Activated naive CD8-positive, alpha-beta T cell treated with anti-CD3 and anti-CD28 coated beads for 36 hours (primary cell): ENCODE results near the gene PSAPL1. TPM values are rescaled to one million over a fixed set of nuclear protein-coding genes. Genes with fewer than 3 reads are reported as not detected.

Experiments used
- DNase-seq: peaks from one replicate; pipeline ENCODE4 v3.0.0; 2021
- H3K27ac Mint-ChIP-seq: one replicate; pipeline ENCODE4 v1.8.0; 2022; ENCODE audit warnings: mild to moderate bottlenecking, moderate library complexity, mixed read lengths
- H3K27me3 Mint-ChIP-seq: one replicate; pipeline ENCODE4 v1.8.0; 2022; ENCODE audit warnings: mild to moderate bottlenecking, mixed read lengths
- H3K36me3 Mint-ChIP-seq: one replicate; pipeline ENCODE4 v1.8.0; 2021; ENCODE audit warnings: mild to moderate bottlenecking, mixed read lengths
- H3K4me1 Mint-ChIP-seq: one replicate; pipeline ENCODE4 v1.8.0; 2021; ENCODE audit warnings: mixed read lengths
- H3K4me3 Mint-ChIP-seq: one replicate; pipeline ENCODE4 v1.8.0; 2022; ENCODE audit warnings: mild to moderate bottlenecking, moderate library complexity, mixed read lengths
- H3K9me3 Mint-ChIP-seq: one replicate; pipeline ENCODE4 v1.8.0; 2022; ENCODE audit warnings: mixed read lengths
- total RNA-seq, 2 experiments: library from RNA; stranded (reverse); gene quantifications; one replicate each; pipeline ENCODE4 v1.2.3, GENCODE V29; 2021

PSAPL1 gene
- total RNA-seq, 2 experiments from 2014 or later = not detected

DNA sequence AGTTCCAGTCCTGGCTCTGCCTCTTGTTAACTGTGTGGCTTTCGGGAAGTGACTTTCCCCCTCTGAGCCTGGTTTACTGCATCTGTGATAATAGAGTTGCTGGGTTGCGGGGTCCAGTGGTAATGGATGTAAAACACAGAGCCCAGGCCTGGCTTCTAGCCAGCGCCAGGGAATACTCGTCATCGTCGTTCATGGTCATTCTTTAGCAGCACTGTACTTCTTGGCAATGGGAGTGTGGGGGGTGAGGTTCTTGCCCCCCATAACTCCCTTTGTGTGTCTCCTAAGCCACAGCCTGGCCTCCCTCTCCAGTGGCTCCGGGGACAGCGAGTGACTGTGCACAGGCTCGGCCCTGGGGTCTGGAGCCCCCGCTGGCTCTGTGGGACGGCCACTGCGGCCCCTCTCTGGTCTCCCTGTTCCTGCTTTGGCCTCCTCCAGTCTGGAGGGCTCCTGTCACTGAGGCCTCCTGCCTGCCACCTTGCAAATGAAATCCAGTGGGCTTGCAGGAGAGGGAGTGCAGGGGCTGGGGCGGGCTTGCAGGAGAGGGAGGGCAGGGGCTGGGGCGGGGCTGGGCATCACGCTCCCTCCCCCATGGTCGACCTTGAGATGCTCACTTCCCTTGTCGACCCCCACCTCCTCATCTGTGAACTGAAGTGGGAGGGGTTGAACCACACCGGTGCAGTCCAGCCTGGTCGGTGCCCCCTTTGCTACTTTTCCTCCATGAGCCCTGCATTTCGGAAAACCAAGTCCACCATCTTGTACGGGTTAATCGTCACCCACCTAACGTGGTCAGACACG, 13.2 kb downstream of the PSAPL1 start:
- peaks cover 4% of the 10 kb centered on the region for H3K9me3 Mint-ChIP-seq
- H3K36me3 Mint-ChIP-seq = no peaks in the 10 kb centered on the region
- H3K27me3 Mint-ChIP-seq = no peaks in the 10 kb centered on the region
- H3K27ac Mint-ChIP-seq = no peak overlapping the region
- no peak overlapping the region for H3K4me3 Mint-ChIP-seq
- DNase-seq = no peak
- no peaks in the 10 kb centered on the region for H3K4me1 Mint-ChIP-seq

DNA sequence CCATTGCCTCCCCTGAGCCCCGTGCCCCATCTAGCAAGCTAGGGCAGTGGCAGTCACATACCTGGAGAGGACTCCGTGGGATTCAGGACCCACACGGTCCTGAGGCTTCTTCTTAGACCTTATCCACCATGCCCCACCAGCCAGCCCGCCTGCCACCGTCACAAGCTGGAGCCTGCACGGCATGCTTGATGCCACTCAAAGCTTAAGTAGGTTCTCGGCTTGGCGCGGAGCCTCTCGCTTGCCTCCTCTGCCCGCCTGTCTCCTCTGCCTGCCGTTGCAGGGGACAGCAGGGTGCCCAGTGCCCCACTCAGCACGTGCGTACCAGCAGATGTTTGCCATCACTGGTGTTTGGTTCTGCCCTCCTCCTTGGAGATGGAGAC, 14.1 kb downstream of the PSAPL1 start:
- Mint-ChIP-seq H3K9me3 (peaks cover 4% of the 10 kb centered on the region), H3K27ac (no peak overlapping the region), H3K27me3 (no peaks in the 10 kb centered on the region), H3K4me1 (no peaks in the 10 kb centered on the region), H3K36me3 (no peaks in the 10 kb centered on the region), H3K4me3 (no peak overlapping the region)
- DNase-seq = no peak

DNA sequence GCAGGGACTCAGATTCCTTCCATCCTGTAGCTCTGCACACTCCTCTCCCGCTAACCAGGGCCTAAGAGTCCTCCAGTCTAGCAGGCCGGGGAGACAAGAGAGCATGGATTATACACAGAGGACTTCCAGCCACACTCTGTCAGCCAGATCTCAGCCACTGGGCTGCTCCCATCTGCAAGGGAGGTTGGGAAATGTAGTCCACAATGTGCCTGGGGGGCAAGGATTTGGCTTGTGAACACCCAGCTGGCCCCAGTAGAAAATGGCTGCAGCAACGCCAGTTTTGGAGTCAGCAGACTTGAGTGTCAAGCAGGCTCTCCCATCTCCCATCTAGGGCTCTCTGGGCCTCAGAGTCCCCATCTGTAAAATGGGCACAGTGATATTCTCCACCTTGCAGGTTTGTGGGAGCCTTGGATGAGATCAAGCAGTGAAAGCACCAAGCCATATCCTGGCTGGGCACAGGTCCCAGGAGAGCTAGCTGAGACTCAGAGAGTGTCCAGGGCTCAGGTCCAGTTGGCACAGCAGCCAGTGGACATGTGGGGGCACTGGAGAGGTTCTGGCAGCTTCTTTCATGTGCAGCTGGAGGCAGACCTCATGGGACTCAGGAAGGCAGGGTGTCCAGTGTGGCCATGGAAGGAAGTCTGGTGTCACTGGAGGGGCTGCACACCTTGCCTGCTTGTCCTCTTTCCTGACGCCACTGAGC, 14.6 kb downstream of the PSAPL1 start:
- Mint-ChIP-seq H3K9me3 (peaks cover 4% of the 10 kb centered on the region), H3K4me1 (no peaks in the 10 kb centered on the region), H3K27ac (no peak overlapping the region), H3K4me3 (no peak overlapping the region), H3K36me3 (no peaks in the 10 kb centered on the region), H3K27me3 (no peaks in the 10 kb centered on the region)
- DNase-seq = no peak

DNA sequence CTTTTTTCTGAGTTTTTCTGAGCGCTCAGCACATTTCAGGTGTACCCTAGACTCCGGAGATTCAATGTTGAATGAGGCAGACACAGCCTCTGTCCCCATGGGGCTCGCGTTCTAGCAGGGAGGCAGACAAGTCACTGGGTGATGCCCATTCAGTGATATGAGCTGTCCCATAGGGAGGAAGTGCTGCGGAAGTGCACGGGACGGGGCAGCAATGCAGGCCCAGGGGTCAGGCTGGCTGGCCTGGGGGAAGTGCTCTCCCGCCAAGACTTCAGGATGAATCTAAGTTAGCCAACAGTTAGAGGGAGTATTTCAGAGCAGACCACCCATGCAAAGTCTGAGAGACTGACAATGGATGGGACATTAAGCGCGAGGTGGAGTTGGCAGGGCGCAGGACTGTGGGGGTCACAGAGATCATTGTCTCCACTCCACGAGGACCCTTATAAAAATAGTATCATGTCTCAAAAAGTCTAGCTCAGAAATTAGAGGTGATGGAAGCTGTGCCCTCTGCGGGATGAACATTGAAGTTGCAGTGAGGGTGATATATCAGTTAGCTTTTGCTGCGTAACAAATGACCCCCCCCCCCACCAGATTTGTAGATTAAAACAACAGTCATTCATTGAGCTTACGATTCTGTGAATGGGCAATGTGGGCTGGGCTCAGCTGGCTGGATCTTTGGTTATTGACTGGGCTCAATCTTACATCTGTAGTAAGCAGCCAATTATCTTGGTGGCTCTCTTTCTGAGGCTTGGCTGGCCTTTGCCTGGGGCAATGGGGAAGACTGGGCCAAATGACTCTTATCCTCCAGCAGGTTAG, 16.4 kb downstream of the PSAPL1 start:
- Mint-ChIP-seq H3K27me3 (peaks cover 11% of the 10 kb centered on the region), H3K4me3 (no peak overlapping the region), H3K9me3 (peaks cover 4% of the 10 kb centered on the region), H3K27ac (no peak overlapping the region), H3K4me1 (no peaks in the 10 kb centered on the region), H3K36me3 (no peaks in the 10 kb centered on the region)
- no peak for DNase-seq

DNA sequence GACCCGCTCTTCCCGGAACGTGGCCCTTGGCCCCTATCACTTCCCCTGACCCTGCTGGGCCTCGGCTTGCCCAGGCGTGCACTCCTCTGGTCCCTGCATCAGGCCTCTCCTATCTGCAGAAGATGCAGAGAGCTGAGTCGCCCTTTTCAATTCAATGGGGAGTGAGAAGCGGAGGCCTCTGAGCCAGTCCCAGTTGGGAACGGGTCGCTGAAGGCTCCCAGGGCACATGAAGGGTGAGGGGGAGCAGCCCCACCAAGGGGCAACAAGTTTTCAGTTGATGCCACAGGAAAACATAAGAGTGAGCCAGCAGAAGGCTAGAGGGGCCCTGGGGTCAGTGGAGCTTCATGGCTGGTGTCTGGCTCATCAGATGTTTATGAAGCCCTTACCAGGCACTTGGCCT, 17.1 kb downstream of the PSAPL1 start:
- Mint-ChIP-seq H3K36me3 (no peaks in the 10 kb centered on the region), H3K9me3 (peaks cover 4% of the 10 kb centered on the region), H3K27ac (no peak overlapping the region), H3K4me3 (no peak overlapping the region), H3K4me1 (no peaks in the 10 kb centered on the region), H3K27me3 (peaks cover 13% of the 10 kb centered on the region)
- no peak for DNase-seq

DNA sequence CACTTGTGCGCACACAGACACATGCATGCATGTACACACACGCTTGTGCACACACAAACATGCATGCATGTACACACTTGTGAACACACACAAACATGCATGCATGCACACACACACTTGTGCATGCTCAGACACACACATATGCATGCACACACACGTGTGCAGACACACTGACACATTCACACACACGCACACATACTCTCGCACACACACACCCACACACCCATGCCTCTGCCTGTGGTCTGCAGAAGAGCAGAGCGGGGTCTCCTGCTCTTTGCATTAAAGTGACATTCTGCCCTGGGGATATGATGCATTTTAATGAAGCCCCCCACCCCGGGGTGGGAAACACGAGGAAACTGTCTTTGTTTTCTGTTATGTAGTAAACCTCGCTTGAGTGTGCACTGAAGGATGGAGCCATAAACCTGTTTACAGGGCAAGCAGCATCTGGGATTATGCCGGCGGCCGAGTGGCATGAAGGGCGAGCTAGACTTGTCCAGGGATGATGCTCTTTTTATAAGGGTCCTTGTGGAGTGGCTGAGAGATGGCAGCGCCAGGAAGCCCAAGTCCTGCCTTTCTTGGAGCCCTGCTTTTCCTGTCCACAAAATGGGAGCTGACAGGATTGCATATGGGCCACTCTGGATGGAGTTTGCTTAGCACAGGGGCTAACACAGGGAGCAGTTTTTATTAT, 17.8 kb downstream of the PSAPL1 start:
- Mint-ChIP-seq H3K36me3 (no peaks in the 10 kb centered on the region), H3K4me1 (no peaks in the 10 kb centered on the region), H3K9me3 (peaks cover 4% of the 10 kb centered on the region), H3K4me3 (no peak overlapping the region), H3K27me3 (peaks cover 13% of the 10 kb centered on the region), H3K27ac (no peak overlapping the region)
- no peak for DNase-seq

DNA sequence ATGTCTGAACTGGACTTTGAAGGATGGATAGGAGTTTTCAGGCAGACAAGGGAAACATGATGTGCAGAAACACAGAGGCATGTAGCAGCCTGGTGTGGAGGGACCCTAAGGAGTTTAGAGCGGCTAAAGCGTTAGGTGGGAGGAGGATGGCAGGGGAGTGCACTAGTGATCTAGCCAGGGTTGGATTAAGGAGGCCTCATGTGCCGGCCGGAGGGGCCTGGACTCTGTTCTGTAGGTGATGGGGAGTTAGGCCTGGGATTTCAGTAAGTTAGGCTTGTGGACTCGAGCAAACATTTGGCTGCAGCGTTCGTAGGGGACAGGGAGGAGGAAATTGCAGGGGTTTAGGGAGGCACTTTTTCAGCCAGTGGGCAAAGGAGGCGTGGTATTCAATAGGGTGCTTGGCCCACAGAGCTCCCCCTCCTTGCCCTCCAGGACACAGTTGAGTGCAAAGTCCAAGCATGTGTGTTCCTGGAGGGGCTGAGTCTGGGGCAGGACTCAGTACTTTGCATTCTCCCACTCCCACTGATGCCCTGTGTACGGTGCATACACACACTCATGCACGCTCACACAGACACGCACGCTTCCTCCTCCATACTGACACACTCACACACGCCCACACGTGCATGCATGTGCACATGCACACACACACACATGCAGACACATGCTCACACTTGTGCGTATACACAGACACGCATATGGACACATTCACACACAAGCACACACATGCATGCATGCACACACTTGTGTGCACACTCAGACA, 18.6 kb downstream of the PSAPL1 start:
- peaks cover 17% of the 10 kb centered on the region for H3K27me3 Mint-ChIP-seq
- H3K4me3 Mint-ChIP-seq = no peak overlapping the region
- H3K4me1 Mint-ChIP-seq = no peaks in the 10 kb centered on the region
- H3K27ac Mint-ChIP-seq = no peak overlapping the region
- H3K9me3 Mint-ChIP-seq = peaks cover 4% of the 10 kb centered on the region
- no peaks in the 10 kb centered on the region for H3K36me3 Mint-ChIP-seq
- DNase-seq = no peak

DNA sequence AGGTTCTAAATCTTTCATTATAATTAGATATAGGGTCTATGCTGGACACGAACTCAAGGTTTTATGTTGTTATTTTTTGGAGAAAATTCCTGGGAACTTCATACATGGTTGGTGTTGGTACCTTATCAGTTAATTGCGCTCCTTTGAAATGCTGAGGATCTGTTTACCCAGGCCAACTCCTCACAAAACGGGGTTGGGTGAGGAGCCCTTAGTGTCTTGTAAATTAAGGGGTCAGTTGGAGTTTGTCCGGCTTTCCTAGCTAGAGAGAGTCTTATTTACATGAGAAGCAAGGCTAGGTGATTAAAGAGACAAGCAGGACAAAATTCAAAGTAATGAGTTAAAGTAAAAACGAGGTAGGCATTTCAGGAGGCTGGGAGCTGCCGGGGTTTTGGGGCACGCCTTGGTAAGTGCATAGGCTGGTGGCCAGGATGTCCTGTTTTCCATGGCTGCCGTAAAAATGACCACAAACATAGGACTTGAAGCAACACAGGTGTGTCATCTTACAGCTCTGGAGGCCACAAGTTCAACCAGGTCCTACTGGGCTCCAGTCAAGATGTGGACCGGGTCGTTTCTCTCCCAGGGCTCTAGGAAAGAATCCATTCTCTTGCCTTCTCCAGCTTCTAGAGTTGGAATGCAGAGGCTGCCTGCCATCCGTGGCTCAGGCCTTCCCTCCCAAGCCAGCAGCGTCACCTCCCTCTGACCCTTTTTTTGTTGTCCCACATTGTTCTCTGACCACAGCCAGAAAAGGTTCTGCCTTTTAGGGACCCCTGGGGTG, 19.8 kb downstream of the PSAPL1 start:
- Mint-ChIP-seq H3K4me1 (no peaks in the 10 kb centered on the region), H3K9me3 (peaks cover 6% of the 10 kb centered on the region), H3K27me3 (peaks cover 18% of the 10 kb centered on the region), H3K4me3 (no peak overlapping the region), H3K36me3 (no peaks in the 10 kb centered on the region), H3K27ac (no peak overlapping the region)
- no peak for DNase-seq

DNA sequence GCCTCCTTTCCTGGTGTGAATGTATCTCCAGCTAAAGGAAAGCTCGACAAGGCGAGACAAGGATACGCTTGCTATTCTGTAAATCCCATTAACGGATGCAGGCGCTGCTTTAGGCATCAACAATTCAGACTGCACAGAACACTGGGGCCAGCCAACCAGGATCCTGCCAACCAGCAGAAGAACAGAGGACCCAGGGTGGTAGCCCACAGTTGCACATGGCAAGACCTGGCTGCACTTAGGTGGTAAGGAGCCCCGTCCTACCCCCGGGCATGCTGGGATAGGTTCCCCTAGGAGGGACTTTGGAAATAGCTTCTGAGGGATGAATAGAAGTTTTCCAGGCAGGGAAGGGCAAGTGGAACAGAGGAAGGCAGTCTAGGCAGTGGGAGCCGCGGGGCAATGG, 20.7 kb downstream of the PSAPL1 start:
- H3K36me3 Mint-ChIP-seq = no peaks in the 10 kb centered on the region
- H3K4me3 Mint-ChIP-seq = no peak overlapping the region
- H3K27me3 Mint-ChIP-seq = peaks cover 18% of the 10 kb centered on the region
- no peak overlapping the region for H3K27ac Mint-ChIP-seq
- no peaks in the 10 kb centered on the region for H3K4me1 Mint-ChIP-seq
- H3K9me3 Mint-ChIP-seq = peaks cover 9% of the 10 kb centered on the region
- no peak for DNase-seq

DNA sequence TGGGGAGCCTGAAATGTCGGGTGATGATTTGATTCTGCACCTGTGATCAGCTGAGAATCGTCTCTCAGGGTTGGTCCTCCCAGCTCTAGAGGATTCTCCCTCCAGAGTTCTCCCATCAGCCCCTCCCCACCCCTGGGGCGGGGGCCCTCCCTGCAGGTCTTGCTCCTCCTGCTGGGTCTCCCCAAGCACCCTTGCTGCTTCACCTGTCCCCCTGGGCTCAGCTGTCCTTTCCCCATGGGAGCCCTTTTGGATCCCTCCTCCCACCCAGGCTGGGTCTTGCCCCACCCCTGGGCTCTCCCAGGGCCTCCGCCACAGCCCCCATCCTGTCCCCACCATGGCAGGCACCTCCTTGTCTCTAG, 22.2 kb downstream of the PSAPL1 start:
- DNase-seq = no peak
- Mint-ChIP-seq H3K4me3 (no peak overlapping the region), H3K9me3 (peaks cover 13% of the 10 kb centered on the region), H3K27ac (no peak overlapping the region), H3K4me1 (no peaks in the 10 kb centered on the region), H3K36me3 (peaks cover 2% of the 10 kb centered on the region), H3K27me3 (peaks cover 21% of the 10 kb centered on the region)

DNA sequence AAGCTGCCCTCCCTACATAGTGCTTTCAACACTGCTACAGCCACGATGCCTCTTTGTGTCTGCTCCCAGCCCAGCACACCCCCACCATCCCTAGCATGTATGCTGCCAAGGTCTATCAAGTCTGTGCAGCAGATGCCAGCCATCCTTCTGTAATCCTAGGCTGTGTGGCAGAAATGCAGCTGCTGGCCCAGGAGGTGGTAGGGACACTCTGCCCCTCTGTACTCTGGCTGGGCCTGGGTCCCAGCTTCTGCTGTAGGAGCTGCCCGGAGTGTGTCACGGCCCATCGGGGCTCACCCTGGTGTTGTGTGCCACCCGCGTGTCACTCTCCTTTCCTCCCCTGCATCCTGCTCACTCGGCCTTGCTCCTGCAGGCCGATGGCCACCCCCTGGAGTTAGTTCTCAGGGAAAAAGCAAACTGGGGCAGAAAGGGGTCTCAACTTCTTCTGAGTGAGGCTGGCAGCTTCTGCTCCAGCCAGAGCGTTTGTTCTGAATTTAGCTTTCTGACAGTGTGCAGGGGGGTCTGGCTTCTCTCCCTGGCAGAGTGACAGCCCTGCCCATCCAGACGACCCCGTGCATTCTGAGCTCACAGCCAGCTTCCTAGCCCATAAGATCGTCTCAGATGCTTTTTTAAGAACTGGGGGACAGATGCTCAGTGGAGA, 22.7 kb downstream of the PSAPL1 start:
- H3K36me3 Mint-ChIP-seq = peaks cover 2% of the 10 kb centered on the region
- no peak overlapping the region for H3K4me3 Mint-ChIP-seq
- H3K27me3 Mint-ChIP-seq = peaks cover 21% of the 10 kb centered on the region
- peaks cover 17% of the 10 kb centered on the region for H3K9me3 Mint-ChIP-seq
- DNase-seq = no peak
- no peak overlapping the region for H3K27ac Mint-ChIP-seq
- H3K4me1 Mint-ChIP-seq = no peaks in the 10 kb centered on the region

DNA sequence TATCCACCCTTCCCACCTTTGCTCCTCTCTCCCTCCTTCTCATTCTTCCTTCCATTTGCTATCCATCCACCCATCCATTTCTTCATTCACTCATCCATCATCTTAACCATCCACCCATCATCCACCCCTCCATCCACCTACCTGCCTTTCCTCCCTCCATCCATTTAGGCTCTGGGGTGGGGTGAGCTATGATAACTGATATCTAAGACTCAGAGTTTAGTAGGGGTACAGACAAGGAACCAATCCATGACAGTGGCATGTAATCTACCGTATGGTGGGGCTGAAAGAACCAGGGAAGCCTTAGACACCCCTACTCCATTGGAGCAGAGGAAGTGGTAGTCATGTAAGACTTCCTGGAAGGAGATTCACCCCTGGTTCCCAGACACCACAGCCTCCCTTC, 23.2 kb downstream of the PSAPL1 start:
- Mint-ChIP-seq H3K36me3 (peaks cover 2% of the 10 kb centered on the region), H3K27me3 (peaks cover 21% of the 10 kb centered on the region), H3K27ac (no peak overlapping the region), H3K9me3 (peaks cover 20% of the 10 kb centered on the region), H3K4me1 (no peaks in the 10 kb centered on the region), H3K4me3 (no peak overlapping the region)
- no peak for DNase-seq

DNA sequence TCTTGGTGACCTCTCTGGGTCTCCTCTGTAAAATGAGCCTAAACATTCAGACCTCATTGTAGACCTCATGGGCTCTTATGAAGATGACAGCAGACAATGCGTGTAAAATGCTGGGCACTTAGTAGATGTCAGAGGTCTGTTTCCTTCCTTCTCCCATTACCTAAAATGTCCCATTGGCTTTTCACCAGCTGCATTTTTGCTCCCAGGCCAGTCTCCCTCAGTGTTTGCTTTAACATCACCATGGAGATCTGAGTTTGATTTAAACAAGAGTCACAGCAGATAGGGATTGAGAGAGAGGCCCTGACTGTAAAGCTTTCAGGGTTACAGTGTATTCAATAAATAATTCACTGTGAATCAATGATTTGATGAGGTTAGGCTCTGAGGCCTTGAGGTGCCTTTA, 24.3 kb downstream of the PSAPL1 start:
- H3K4me1 Mint-ChIP-seq = no peaks in the 10 kb centered on the region

More for the DNA sequence above, 24.3 kb downstream of the PSAPL1 start:
- DNase-seq = no peak
- no peak overlapping the region for H3K27ac Mint-ChIP-seq
- peaks cover 21% of the 10 kb centered on the region for H3K27me3 Mint-ChIP-seq
- peaks cover 2% of the 10 kb centered on the region for H3K36me3 Mint-ChIP-seq
- H3K4me3 Mint-ChIP-seq = no peak overlapping the region
- H3K9me3 Mint-ChIP-seq = peaks cover 20% of the 10 kb centered on the region
